NCI-H345 treated with DMSO at 0.1 percent for 48 hours (cell line): ENCODE measurements around the gene FLYWCH2.
"Not testable (repeated sequence)": the region's sequence is repeated elsewhere in the genome, so short reads cannot be mapped to it uniquely, and the experiment has no call there.

ENCODE experiments used
- DNase-seq: peaks from one replicate; lab custom pipeline; 2025; ENCODE audit not compliant: unreplicated experiment; lab: John Stamatoyannopoulos, UW

The FLYWCH2 gene

DNA sequence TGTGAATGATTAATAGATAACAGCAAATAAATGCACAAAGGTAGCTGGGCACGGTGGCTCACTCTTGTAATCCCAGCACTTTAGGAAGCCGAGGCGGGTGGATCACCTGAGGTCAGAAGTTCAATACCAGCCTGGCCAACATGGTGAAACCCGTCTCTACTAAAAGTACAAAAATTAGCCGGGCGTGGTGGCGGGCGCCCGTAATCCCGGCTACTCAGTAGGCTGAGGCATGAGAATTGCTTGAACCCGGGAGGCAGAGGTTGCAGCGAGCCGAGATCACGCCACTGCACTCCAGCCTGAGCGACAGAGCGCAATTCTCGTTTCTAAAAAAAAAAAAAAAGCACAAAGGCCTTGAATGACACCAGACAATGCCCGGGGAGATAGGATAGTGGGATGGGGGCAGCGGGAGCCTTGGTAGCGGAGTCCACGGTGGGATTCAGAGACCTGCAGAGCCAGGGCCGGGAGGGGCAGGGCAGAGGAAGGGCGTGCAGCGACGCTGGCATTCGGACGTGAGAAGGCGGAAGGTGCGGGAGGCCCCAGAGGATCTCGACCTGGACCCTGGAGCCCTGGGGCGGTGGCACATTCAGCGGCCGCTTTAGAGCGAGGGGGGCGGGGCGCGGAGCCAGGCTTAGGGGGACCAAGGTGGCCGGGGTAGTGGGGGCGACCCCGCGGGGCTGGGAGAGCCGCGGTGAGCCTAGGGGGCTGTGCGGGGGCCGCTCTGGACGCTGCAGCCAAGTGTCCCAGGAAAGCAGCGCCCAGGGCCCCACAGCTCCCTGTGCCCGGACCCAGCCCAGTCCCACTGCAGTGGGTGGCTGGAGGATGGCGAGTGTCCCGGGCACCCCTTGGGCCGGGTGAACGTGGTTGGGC is 999 bp upstream of the FLYWCH2 start:
- no peak for DNase-seq

DNA sequence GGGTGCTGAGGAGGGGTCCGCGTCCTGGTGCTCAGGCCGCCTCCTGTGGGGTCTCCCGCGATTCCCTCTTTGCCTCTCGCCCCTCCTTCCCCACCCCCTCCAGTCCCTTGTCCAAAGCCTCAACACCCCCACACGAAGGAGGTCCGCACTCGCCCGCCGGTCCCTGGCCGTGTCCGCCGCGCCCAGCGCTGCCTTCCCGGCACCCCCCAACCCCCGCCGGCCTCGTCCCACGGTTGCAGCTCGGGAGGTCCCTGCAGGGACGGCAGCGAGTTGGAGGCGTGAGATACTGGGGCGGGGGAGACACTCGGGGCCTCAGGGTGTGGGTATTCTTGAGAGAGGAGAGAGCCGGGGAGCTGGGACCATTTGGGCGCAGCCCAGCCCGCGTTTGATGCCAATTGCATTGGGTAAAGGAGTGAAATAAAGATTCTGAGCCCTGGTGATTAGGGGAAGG is 468 bp downstream of the FLYWCH2 start:
- no peak for DNase-seq

DNA sequence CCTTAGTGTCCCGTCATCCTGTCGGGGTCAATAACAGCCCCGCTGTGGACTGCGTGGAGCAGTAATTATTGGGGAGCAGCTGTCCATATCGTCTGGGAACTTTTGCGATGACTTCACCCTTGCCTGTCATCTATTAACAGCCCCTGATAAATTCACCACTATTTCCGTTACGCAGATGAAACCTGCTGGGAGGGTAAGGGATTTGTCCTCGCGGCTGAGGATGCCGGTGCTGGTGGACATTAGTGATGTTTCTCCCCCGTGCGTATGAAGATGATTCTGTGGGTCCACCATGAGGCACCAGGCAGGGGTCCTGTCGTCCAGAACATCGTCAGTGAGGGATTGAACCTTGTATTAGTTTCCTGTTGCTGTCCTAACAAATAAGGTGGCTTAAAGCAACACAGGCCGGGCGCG is 1.0 kb downstream of the FLYWCH2 start:
- DNase-seq: no peak

DNA sequence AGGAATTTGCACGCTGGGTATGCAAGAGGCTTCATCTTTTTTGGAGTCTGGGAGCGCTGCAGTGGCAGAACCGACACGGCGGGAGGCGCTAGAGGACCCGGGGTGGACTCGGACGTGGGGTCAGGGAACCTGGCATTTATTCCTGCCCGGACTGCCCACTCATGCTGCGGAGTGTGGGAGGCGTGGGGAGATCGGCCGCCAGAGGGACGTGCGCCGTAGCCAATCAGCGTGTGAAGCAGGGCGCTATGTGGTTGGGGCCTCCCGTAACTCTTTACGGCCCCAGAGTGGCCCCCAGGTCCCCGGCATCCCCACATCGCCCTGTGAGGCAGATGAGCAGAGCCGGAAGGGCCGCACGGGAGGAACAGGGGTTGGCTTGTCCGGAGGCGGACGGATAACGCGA is 11.2 kb downstream of the FLYWCH2 start:
- no peak for DNase-seq

DNA sequence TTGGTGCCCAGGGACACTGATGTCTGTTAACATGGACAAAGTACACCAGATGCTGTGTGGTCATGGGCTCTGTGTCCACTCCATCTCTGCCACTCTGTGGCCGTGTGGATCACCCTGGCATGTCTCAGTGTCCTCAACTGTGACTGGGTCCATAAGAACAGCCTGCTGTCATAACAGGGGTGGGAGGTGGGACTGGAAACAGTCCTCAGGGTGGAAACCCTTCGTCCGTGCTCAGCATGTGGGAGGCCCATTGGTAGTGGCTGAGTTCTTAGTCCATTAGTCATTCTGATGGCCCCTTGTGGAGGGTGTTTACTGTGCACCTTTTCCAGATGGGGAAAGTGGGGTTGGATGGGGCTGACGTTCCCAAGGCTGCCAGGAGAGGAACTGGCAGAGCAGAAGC is 12.8 kb downstream of the FLYWCH2 start:
- no peak for DNase-seq

DNA sequence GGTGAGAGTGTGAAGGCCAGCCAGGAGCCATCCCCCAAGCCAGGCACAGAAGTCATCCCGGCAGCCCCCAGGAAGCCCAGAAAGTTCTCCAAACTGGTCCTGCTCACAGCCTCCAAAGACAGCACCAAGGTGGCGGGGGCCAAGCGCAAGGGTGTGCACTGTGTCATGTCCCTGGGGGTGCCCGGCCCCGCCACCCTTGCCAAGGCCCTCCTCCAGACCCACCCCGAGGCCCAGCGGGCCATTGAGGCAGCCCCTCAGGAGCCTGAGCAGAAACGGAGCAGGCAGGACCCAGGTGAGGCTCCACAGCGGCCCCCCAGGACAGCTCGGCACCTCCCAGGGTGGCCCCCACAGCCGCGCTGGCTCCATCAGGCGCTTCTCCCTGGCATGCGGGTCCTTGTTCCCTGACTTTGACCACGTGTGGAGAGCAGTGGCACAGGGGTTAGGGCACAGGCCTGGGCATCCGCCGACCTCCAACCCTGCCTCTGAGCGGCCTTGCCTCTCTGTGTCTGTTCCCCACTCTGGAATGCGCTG is 13.5 kb downstream of the FLYWCH2 start:
- DNase-seq: no peak

DNA sequence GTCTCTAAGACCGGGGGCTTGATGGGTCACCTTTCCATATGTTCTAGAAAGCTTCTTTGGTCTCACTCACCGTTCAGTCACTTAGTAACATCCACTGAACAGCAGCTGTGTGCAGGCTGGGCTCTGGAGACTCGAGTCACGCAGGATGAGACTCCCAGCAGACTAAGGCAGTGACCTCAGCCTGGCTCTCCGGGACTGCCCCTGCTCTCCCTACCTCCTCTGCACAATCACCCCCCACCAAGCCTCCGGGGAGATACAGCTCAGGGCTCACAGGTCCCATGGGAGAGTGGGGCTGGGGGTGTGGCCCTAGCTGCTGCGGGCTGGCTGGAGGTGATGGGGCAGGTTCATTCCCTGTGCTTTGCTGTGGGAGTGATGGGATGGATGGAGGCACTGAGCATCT is 14.1 kb downstream of the FLYWCH2 start:
- no peak for DNase-seq

DNA sequence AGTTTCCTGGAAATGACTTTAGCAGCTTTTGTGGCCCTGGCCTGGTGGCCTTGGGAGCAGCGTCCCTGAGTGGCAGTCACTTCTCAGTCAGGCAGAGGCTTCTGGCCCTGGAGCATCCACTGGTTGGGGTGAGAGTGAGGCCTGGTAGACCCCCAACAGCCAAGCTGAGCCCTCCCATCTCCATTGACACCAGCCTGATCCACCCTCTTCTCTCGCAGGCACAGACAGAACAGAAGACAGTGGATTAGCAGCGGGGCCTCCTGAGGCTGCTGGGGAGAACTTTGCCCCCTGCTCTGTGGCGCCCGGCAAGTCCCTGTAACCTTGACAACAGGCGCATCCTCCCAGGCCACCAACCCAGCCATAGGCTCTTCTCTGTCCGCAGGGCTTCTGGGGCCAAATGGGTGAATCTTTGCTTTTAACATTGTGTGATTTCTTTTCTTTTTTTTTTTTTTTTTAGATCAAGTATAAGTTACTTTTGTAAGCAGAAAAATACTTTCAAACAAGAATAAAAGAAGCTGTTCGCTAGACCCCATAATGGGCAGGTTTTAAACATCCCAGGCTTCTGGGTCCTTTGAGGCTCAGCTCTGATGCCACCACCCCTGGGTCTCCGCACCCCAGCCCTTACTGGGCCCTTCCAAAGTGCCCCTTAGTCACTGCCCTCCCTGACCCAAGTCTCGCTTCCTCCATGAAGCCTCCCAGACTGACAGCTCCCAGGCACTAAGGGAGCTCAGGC is 16.0 kb downstream of the FLYWCH2 start:
- no peak for DNase-seq

DNA sequence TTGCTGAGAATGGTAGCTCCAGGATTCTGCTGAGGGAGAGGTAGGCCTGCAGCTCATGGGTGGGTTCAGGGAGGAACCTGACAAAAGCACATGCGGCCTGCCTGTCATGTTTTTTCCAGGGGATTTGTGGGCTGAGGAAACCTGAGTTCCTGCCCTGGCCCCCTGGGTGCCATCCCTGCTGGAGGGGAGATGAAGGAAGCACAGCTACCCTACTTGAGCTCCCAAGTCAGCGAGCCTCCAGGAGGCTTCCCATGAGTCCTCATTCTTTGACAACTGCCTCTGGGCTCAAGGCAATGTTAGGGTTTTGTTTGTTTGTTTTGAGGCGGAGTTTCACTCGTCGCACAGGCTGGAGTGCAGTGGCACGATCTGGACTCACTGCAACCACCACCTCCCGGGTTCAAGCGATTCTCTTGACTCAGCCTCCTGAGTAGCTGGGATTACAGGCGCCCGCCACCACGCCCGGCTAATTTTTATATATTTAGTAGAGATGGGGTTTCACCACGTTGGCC is 16.6 kb downstream of the FLYWCH2 start:
- DNase-seq: no peak

DNA sequence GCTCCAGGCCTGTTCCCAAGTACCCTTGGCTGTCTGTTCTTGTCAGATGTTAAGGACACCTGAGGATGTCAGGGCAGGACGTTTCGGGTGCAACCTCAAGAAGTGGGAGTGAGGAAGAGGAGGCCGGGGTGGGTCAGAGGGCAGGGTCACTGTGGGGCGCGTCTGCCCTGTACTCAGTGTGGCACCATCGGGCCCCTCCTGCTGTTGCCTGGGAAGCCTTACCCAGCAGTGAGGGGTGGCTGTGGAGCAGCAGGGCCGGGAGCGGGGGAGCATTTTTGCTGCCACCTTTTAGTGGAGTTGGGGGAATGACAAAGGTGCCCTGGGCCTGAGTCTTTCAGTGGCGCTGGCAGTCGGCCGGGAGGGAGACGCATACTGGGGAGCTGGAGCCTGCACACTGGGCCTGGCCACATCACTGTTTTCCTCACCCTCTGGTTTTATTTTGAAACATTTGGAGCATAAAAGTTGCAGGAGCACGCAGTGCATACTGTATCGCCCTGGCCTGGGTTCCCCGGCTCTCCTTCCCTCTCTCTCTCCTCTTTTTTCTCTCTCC is 17.6 kb downstream of the FLYWCH2 start:
- no peak for DNase-seq

DNA sequence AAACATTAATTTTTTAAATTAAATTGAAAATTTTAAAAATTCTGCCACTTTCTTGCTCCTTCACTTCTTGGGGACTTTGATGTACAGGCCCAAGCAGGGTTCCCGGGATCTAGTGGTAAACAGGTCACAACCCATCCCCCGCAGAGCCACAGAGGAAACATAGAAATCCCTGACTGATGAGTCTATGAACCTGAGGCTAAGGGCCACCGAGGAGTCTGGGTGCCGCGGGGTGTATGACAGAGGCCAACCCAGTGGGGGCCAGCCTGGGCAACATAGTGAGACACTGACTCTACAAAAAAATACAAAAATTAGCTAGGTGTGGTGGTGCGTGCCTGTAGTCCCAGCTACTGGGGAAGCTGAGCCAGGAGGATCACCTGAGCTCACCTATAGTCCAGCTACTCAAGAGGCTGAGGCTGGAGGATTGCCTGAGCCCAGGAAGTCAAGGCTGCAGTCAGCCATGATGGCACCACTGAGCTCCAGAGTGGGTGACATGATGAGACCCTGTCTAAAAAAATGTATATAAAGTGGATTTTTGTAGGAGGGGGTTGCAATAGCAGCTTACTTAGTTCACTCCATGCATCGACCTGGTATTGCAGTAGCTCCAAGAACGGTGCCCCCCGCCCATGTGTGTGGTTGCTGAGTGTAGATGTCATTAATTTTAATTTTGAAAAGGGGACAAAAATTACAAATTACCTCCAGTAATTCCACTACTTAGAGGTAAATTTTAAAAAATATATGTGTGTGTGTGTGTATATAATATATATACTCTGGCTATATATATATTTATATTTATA is 19.5 kb downstream of the FLYWCH2 start:
- no peak for DNase-seq

DNA sequence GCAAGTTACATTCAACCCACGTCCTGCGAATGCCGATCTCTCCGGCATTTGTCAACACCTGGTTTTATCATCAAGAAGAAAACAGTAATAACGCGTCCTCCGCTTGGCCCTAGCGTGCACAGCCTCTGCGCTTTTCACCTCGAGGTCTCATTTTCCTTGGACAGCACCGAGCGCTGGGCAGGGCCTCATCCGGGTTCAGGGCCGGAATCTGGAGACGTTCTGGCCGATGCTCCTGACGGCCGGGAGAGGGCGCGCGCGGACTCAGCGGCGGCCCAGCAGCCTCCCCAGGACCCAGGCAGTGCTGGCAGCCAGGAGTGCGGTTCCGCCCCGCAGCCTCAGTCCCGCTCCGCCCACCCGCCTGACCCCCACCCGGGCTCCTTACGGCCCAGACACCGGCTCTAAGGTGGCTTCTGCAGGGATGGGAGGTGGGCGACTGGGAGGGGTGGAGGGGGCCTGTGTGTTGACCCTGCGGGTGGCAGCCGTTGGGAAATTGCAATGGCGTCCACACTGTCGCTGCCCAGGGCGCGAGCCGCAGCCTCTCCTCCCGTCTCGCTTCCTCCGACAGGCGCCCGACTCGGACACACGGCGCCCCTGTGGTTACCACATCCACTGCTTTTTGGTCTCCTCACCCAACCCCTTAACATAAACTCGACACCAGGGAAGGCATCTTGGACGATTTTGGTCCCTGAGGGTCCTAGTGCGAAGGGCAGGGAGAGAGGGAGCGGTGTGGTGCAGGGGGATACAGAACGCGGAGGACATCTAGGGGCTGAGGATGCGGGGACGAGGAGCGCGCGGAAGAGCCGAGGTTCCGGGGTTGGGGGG is 21.3 kb downstream of the FLYWCH2 start:
- peak; percentile 66 for DNase-seq

DNA sequence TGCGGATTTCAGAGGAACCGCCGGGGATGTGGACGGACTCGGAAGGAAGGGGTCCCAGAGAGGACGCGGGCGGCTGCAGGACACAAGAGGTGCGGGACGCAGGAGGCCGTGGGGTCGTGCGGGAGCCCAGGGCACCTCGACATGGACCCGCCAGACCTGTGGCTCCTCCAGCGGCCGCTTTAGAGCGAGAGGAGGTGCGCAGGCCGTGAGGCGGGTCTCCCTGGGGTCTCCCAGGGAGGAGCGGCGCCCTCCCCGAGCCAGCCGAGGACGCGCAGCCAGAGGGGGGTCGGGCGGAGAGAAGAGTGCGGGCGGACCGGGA is 21.9 kb downstream of the FLYWCH2 start:
- DNase-seq: no peak

DNA sequence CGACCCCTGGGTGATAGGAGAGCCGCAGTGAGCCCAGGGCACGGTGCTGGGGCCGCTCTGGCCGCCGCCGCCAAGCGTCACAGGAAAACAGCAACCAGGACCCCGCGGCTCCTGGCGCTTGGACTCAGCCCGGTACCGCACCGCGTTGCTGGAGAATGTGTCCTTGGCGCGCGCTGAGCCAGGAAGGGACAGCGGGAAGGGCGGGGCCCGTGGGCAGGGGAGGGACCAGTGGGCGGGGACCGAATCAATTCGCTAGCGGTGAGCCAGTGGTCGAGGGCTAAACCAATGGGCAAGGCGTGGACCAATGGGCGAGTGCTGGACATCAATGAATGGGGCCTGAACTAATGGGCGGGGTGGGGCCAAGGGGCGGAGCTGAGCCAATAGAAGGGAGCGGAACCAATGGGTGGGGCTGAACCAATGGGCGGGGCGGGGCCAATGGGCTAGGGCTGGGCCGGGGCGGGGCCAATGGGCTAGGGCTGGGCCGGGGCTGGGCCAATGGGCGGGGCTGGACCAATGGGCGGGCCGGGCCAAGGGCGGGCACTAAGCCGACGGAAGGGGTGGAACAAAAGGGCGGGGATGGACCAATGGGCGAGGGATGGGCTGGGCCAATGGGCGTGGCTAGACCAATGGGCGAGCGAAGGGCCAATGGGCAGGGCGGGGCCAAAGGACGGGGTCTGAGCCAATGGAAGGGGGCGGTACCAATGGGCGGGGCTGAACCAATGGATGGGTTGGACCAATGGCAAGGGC is 22.4 kb downstream of the FLYWCH2 start:
- peak; percentile 98 for DNase-seq

DNA sequence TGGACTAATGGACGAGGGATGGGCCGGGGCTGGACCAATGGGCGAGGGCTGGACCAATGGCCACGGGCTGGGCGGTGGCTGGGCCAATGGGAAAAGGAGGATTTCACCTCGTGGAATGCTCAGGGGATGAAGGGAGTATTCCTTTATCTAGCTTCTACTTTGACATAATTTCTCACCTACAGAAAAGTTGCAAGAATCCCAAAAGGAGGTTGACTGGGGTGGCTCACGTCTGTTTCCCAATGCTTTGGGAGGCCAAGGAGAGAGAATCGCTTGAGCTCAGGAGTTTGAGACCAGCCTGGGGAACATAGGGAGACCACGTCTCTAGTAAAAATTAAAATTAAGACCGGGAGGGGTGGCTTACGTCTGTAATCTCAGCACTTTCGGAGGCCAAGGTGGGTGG is 23.0 kb downstream of the FLYWCH2 start:
- no peak for DNase-seq

DNA sequence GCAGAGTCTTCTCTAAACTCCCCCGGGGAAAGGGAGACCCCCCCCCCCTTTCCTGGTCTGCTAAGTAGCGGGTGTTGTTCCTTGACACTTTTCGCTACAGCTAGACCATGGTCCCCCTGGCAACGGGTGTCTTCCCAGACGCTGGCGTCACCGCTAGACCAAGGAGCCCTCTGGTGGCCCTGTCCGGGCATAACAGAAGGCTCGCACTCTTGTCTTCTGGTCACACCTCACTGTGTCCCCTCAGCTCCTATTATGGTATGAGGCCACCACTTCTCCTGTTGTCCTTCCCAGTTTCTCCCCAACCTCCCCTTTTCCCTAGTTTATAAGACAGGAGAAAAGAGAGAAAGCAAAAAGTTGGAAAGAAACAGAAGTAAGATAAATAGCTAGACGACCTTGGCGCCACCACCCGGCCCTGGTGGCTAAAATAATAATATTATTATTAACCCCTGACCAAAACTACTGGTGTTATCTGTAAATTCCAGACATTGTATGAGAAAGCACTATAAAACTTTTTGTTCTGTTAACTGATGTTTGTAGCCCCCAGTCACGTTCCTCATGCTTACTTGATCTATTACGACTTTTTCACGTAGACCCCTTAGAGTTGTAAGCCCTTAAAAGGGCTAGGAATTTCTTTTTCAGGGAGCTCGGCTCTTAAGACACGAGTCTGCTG is 24.2 kb downstream of the FLYWCH2 start:
- not testable (repeated sequence) for DNase-seq

DNA sequence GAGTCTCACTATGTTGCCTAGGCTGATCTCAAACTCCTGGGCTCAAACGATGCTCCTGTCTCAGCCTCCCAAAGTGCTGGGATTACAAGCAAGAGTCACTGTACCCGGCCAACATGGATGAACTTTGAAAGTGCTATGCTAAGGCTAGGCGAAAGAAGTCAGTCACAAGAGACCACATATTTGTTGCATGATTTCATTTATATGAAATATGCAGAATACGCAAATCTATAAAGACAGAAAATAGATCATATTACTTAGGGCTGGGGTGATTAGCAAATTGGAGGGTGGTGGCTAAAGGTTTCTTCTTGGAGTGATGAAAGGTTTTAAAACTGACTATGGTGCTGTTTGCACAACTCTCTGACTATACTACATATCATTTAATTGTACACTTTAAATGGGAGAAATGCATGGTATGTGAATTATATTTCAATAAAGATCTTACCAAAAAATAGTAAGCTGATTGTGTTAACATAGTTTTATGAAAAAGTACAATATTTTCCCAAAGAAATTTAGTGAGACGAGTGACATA is 27.5 kb downstream of the FLYWCH2 start:
- DNase-seq: no peak

DNA sequence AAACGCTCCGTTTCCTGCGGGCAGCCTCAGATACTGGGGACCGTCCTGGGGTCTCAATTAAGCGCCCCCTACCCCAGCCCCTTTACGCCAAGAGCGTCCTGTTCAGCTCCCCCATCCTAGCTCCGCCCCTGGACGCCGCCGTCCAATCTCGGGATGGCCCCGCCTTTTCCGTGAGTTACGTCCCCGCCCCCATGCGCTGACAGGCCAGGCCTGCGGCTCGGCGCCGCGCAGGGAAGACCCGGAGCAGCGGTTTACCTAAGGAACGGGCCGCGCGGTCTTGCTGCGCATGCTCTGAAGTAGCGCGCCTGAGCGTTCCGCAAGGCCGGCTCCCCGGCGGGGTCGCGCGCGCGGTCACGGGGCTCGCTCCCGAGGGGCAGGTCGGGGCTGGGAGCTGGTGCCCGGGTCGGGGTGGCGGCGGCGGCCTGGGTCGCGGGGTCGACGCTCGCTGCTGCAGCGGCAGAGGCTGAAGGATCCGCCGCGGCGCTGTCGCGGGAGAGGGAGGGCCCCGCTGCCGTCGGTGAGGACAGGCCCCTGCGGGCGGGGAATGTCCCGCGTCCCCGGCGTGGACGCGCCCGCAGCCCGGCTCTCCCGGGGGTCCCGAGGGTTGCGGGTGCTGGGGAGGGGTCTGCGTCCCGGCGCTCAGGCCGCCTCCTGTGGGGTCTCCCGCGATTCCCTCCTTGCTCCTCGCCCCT is 28.8 kb downstream of the FLYWCH2 start, which contains the start of gene FLYWCH1:
TSS of gene FLYWCH1 (plus strand) at position 294 of the 692 bp plus-strand sequence. CDS start 17,755 bp downstream, outside the sequence.
- peak; percentile 98 for DNase-seq
